Measurements from ENCODE around the gene HSPA1B. TPM values are rescaled to one million over a fixed set of nuclear protein-coding genes. Genes with fewer than 3 reads are reported as not detected.
"Not testable (repeated sequence)": the region's sequence is repeated elsewhere in the genome, so short reads cannot be mapped to it uniquely, and the experiment has no call there.

The HSPA1B gene
- polyA plus RNA-seq, 1 donor: 48.9 TPM

GRCh38 chr6:31826793-31827285 is 699 bp upstream of the HSPA1B start:
- peak; percentile 77 for DNase-seq (ENCODE audit: low read depth)

GRCh38 chr6:31829633-31830283 is 2.2 kb downstream of the HSPA1B start:
- DNase-seq (ENCODE audit: low read depth): no peak

GRCh38 chr6:31830886-31831335 is 3.4 kb downstream of the HSPA1B start:
- no peak for DNase-seq (ENCODE audit: low read depth)

- DNase-seq (ENCODE audit: low read depth): no peak
These were observed 4.0 kb downstream of the HSPA1B start for GRCh38 chr6:31831350-31832215.

- peak; percentile 81 for DNase-seq (ENCODE audit: low read depth)
These were observed 7.1 kb downstream of the HSPA1B start for GRCh38 chr6:31834367-31835250.

- no peak for DNase-seq (ENCODE audit: low read depth)
These were observed 8.5 kb downstream of the HSPA1B start for GRCh38 chr6:31836047-31836473.

GRCh38 chr6:31836474-31837368 is 9.2 kb downstream of the HSPA1B start:
- no peak for DNase-seq (ENCODE audit: low read depth)

GRCh38 chr6:31837369-31838113 is 10.0 kb downstream of the HSPA1B start:
- no peak for DNase-seq (ENCODE audit: low read depth)

GRCh38 chr6:31838114-31838553 is 10.6 kb downstream of the HSPA1B start:
- DNase-seq (ENCODE audit: low read depth): not testable (repeated sequence)

GRCh38 chr6:31838968-31839367 is 11.4 kb downstream of the HSPA1B start:
- DNase-seq (ENCODE audit: low read depth): no peak

GRCh38 chr6:31839779-31840126 is 12.2 kb downstream of the HSPA1B start:
- DNase-seq (ENCODE audit: low read depth): not testable (repeated sequence)

GRCh38 chr6:31842053-31842452 is 14.5 kb downstream of the HSPA1B start:
- no peak for DNase-seq (ENCODE audit: low read depth)

- no peak for DNase-seq (ENCODE audit: low read depth)
These were observed 17.0 kb downstream of the HSPA1B start for GRCh38 chr6:31844507-31844906.

GRCh38 chr6:31847276-31847978 is 19.9 kb downstream of the HSPA1B start:
- DNase-seq (ENCODE audit: low read depth): no peak

GRCh38 chr6:31850765-31851484 is 23.4 kb downstream of the HSPA1B start:
- no peak for DNase-seq (ENCODE audit: low read depth)

GRCh38 chr6:31851485-31851832 is 23.9 kb downstream of the HSPA1B start:
- no peak for DNase-seq (ENCODE audit: low read depth)

- not testable (repeated sequence) for DNase-seq (ENCODE audit: low read depth)
These were observed 24.6 kb downstream of the HSPA1B start for GRCh38 chr6:31851980-31852718.

GRCh38 chr6:31857774-31858173 is 30.2 kb downstream of the HSPA1B start:
- not testable (repeated sequence) for DNase-seq (ENCODE audit: low read depth)
